GM18873 (cell line): ENCODE data around the gene RPAP3.

Experiments
- ATAC-seq: cut with Tn5 transposase; IDR thresholded peaks from one replicate; pipeline ENCODE4 v1.9.1; 2021; ENCODE audit warnings: mild to moderate bottlenecking, moderate library complexity, moderate number of reproducible peaks; ENCODE audit not compliant: unreplicated experiment, low FRiP score

RPAP3 gene

DNA sequence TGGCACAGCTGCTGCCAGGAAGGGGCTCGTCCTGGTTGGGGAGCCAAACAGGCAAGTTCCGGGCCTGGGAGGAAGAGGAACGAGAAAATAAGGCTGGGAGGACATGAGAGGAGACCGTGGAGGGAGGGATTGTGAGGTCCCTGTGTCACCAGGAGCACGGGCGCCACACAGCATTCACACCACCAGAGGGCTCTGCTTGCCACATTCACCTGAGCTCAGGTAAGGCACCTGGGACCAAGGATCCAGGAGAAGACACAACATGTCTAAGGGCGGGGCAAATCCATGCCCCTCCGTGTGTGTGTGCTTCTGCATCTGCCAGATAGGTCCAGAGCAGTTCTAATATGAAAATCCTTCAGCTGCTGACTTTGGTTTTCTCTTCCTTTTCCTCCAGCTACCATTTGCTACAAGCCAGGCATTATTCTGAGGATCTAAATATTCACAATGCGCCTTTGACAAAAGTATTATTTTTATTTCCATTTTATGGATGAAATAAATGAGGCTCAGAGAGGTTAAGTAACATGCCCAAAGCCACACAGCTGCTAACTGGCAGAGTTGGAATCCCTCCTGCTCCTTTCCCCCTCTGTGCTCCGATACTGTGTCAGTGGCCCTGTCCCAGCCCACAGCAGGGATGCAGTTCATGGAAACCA lies 38.3 kb upstream of the RPAP3 start:
- no peak for ATAC-seq

- no peak for ATAC-seq
Observed at GRCh38 chr12:47743311-47743860, 37.6 kb upstream of the RPAP3 start.

- no peak for ATAC-seq
Observed at GRCh38 chr12:47742253-47742825, 36.5 kb upstream of the RPAP3 start.

DNA sequence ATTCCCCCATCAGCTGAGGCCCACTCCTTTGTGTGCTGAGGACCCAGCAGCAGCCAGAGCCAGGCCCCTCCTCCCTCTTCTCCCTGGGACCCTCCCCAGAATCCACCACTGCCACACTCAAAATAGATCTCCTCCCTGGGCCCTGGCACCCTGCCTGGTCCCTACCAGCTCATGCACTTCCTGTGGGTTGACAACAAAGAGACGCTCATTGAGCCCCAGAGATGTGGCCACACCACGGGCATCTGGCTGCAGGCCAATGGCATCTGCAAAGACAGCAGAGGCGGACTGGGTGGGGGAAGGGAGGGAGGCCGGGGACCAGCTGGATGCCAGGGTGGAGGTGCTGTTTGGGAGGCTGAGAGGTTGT lies 35.5 kb upstream of the RPAP3 start:
- ATAC-seq = no peak

- no peak for ATAC-seq
Observed at GRCh38 chr12:47740606-47741339, 34.9 kb upstream of the RPAP3 start.

- peak; percentile 46 for ATAC-seq
Observed at GRCh38 chr12:47739979-47740378, 34.1 kb upstream of the RPAP3 start.

DNA sequence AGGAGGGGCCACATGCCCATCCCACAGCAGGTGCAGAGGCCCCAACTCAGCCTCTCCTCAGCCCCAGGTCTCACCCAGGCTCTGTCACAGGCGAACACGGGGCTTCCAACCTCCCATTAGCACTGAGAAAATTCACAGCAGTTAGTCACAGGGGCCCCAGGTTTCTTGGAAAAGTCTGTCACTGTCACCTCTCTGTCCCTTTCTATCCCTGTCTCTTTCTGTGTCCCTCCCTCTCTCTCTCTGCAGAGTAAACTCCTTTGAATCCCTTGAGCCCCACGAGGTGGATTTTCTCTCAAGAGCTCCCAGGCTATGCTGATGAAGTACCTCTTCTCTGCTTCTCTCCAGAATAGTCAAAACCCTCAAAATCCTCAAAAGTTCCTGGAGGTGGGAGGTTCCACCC lies 33.5 kb upstream of the RPAP3 start:
- ATAC-seq = no peak

- ATAC-seq = no peak
Observed at GRCh38 chr12:47737936-47738594, 32.2 kb upstream of the RPAP3 start.

GRCh38 chr12:47736877-47737676 lies 31.2 kb upstream of the RPAP3 start:
- ATAC-seq = no peak

DNA sequence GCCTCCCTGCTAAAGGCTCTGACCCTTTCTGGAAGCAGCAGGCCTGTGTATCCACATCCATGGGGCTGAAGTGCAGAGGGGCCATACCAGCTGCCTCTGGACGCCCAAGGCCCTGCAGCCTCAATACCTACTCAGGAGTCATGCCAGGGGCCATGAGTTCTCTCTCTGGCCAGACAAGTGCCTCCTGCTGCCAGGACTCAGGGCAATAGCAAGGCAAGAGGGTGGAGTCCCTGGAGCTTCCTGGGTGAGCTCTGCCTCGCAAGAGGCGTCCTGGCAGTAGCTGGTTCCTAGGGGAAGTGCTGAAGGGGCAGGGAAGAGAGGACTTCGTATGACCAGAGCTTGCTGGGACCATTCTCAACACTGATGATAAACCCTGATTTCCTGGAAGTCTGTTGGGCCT lies 30.4 kb upstream of the RPAP3 start:
- no peak for ATAC-seq

- ATAC-seq = no peak
Observed at GRCh38 chr12:47735649-47736048, 29.8 kb upstream of the RPAP3 start.

- no peak for ATAC-seq
Observed at GRCh38 chr12:47734725-47735480, 29.1 kb upstream of the RPAP3 start.

- ATAC-seq = no peak
Observed at GRCh38 chr12:47733142-47733541, 27.3 kb upstream of the RPAP3 start.

DNA sequence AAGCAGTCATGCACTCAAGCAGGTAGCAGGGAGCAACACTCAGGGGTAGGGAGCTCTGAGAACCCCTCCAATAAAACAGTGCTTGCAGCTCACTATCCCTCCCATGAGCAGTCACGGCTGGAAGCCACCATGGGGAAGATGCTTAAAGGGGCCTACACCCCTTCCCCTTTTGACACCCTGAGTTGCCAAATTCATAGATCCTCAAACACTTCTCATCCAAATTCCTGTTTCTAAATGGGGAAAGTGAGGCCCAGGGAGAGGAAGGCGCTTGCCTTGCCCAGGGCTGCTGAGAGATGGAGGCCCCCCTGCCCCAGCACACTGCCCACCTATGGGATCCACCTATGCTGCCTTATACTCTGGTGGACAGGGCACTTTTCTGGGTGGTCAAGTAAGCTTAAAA lies 26.7 kb upstream of the RPAP3 start:
- no peak for ATAC-seq

GRCh38 chr12:47731723-47732122 lies 25.9 kb upstream of the RPAP3 start:
- ATAC-seq = no peak

DNA sequence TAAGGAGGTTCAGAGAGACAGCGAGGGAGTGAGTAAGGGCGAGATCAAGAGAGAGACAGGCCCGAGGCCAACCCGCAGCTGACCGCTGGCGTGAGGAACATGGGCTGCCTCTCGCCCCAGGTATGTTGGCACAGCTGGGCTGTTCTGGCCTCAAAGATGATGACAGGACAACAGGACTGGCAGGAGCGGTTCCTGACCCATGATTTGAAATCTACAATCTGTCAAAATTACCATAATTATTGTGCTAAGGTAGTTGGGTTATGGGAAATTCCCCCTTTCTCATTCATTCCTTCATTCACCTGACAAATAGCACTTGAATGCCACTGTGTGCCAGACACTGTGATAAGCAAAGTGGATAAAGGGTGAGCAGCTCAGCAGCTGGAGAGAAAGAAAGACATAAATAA lies 24.5 kb upstream of the RPAP3 start:
- no peak for ATAC-seq

GRCh38 chr12:47729233-47729632 lies 23.4 kb upstream of the RPAP3 start:
- no peak for ATAC-seq

- ATAC-seq = peak; percentile 81
Observed at GRCh38 chr12:47725893-47726292, 20.1 kb upstream of the RPAP3 start.

DNA sequence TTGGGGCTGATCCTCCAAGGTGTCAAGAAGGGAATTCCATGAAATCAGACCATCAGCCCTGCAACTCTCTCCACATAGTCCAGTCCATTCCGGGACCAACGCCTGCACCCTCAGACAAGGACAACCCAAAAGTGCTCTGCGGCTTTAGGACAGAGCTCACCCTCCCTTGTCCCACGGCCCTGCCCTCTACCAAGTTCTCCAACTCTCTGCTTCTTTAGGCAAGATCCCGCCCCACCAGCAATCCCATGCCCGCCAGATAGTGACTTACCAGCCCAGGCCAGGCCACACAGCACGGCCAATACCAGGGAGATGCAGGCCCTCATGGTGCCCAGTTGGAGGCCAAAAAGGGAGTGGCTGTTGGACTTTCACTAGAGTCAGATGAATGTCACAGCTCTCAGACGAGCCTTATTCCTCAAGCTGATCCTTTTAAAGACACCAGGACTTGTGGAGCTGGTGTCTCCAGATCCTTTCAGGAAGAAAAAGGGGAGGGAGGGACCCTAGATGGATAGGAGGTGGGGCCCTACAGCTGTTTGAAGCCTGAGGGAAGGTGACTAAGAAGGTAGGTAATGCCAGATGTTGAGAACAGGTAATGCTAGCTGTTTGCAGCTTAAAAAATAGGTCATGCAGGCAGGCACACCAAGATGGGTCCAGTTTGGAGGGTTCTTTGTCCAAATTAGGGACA lies 19.4 kb upstream of the RPAP3 start, which contains the start of gene ENDOU:
Gene ENDOU (minus strand): TSS at position 400 of the 682 bp plus-strand sequence. CDS start 77 bp downstream, at position 323.
- ATAC-seq = no peak
